ENCODE measurements around the gene ITPRIP. TPM values are rescaled to one million over a fixed set of nuclear protein-coding genes. Genes with fewer than 3 reads are reported as not detected.

The ITPRIP gene
- total and polyA plus RNA-seq, 2 of the 8 experiments (the other 6 are each of a cell fraction or from before 2014, with no cell fraction given): 15.3 to 16.9 TPM

GRCh38 chr10:104267721-104268404 is 70.4 kb downstream of the ITPRIP start:
- Histone ChIP-seq H2BK15ac (ENCODE audit: low read length) (no peak overlapping the region), H3K27ac (ENCODE audit: low read depth, low read length) (peak overlapping the region; percentile 80; the same call in 1 of the 2 replicates), H4K5ac (ENCODE audit: insufficient read length, low read depth, low read length) (no peak overlapping the region), H3K9ac (replicated peaks in 1 of 4; ENCODE audit: extremely low read depth in 1 of 4, low read depth in 3 of 4, low read length in 3 of 4) (peak overlapping the region; percentile 92 to 97 (median 94)), H3K4me2 (ENCODE audit: insufficient read depth in 1 of 2, low read depth in 2 of 2, low read length in 2 of 2) (peak overlapping the region; percentile 64 to 73), H3K56ac (replicated peaks; ENCODE audit: insufficient read length, low read depth, low read length) (no peak overlapping the region), H3K14ac (ENCODE audit: insufficient read length) (no peak overlapping the region), H3K9me3 (ENCODE audit: insufficient read depth in 2 of 2, low read depth in 1 of 2, low read length in 1 of 2) (no peaks in the 10 kb centered on the region), H2BK12ac (ENCODE audit: low read depth, low read length) (no peak overlapping the region), H2AFZ (ENCODE audit: low read length) (no peak overlapping the region), H2AK5ac (ENCODE audit: low read depth, low read length) (no peak overlapping the region), H2BK120ac (replicated peaks; ENCODE audit: low read depth, low read length) (no peak overlapping the region), H3K4me1 (replicated peaks in 1 of 4; ENCODE audit: control insufficient read depth in 3 of 4, insufficient read depth in 4 of 4, low read length in 3 of 4) (peaks cover 0 to 4% (median 2%) of the 10 kb centered on the region in 4 experiments; a peak in 2 of 7 replicates), H3K23ac (ENCODE audit: insufficient read length) (no peak overlapping the region), H3K36me3 (ENCODE audit: control insufficient read depth in 2 of 4, insufficient read depth in 4 of 4, low read length in 3 of 4) (peaks cover 0 to 33% (median 0%) of the 10 kb centered on the region in 4 experiments; a peak in 4 of 8 replicates), H4K8ac (ENCODE audit: extremely low read depth, insufficient read depth, low read length) (no peak overlapping the region), H2BK5ac (ENCODE audit: low read depth, low read length) (peak overlapping the region; percentile 46; the same call in 1 of the 2 replicates), H3K27me3 (replicated peaks in 1 of 4; ENCODE audit: control insufficient read depth in 3 of 4, extremely low read depth in 1 of 4, insufficient read depth in 3 of 4, low read length in 3 of 4) (no peaks in the 10 kb centered on the region), H3K18ac (ENCODE audit: extremely low read depth, low read length) (no peak overlapping the region), H3K23me2 (ENCODE audit: low read depth, low read length) (no peaks in the 10 kb centered on the region), H3K79me2 (ENCODE audit: control insufficient read depth in 1 of 2, insufficient read depth in 2 of 2, low read length in 2 of 2) (peaks cover 0 to 45% of the 10 kb centered on the region in 2 experiments; a peak in 3 of 4 replicates), H2BK20ac (ENCODE audit: low read length) (no peak overlapping the region), H4K91ac (replicated peaks; ENCODE audit: insufficient read length, low read length) (no peak overlapping the region), H4K20me1 (replicated peaks in 1 of 2; ENCODE audit: control insufficient read depth in 1 of 2, insufficient read depth in 2 of 2, low read length in 2 of 2) (peaks cover 0 to 2% of the 10 kb centered on the region in 2 experiments), H3K4me3 (ENCODE audit: extremely low read depth in 1 of 4, insufficient read depth in 2 of 4, low read depth in 3 of 4, low read length in 4 of 4) (peak overlapping the region; percentile 91 to 98 (median 96)), H3K79me1 (ENCODE audit: low read depth, low read length) (peaks cover 2% of the 10 kb centered on the region; the same call in 1 of the 2 replicates), H3K4ac (replicated peaks; ENCODE audit: insufficient read length, low read depth, low read length) (no peak overlapping the region)
- TF ChIP-seq KDM4A (IDR thresholded peaks at IDR 0.05; ENCODE audit: low read depth, low read length, severe bottlenecking) (no peak), CTBP2 (IDR thresholded peaks at IDR 0.05; ENCODE audit: borderline replicate concordance, insufficient read depth, insufficient read length, low read length) (no peak), SIX5 (IDR thresholded peaks at IDR 0.05; ENCODE audit: low read depth, low read length) (no peak), CREB1 (IDR thresholded peaks at IDR 0.05) (no peak), ZNF274 (IDR thresholded peaks at IDR 0.05; ENCODE audit: borderline replicate concordance, extremely low read depth, low read length) (no peak), MAFK (IDR thresholded peaks at IDR 0.05; ENCODE audit: low read depth, low read length) (no peak), ASH2L (IDR thresholded peaks at IDR 0.05; ENCODE audit: low read length) (no peak), USF2 (IDR thresholded peaks at IDR 0.05; ENCODE audit: low read length) (no peak), EZH2 (IDR thresholded peaks at IDR 0.05; ENCODE audit: low read depth, low read length, severe bottlenecking) (no peak), POU5F1 (IDR thresholded peaks at IDR 0.05; ENCODE audit: low read depth, low read length) (no peak)
- 95% methylated on average over 14 of the region's 14 CpGs; no CpG with 5 or more reads in 1 of the 2 experiments for WGBS, 2 experiments (ENCODE audit: extremely low coverage in 1 of 2, insufficient coverage in 1 of 2, insufficient read length in 1 of 2, insufficient replicate concordance in 2 of 2, low coverage in 1 of 2, low lambda C conversion rate in 2 of 2, missing lambda C conversion rate in 1 of 2)
- ChIA-PET CTCF (ENCODE audit: partially characterized antibody) (interaction anchor here (1.0 to 1.9 kb wide), 3 partner anchors 12 to 28 kb away, joined by 4 to 7 read pairs (median 7); partner anchors contain the start of gene GSTO1), POLR2A (ENCODE audit: partially characterized antibody) (interaction anchor here (1.1 to 6.5 kb wide), 6 partner anchors 9 to 210 kb away, joined by 3 to 81 read pairs (median 4); partner anchors contain the start of genes GSTO1 and SFR1)
- DNase-seq (ENCODE audit: low read depth in 1 of 2, low spot score in 2 of 2) (no peak), FAIRE-seq (no peak)

Measured in H1 (cell line).